ENCODE measurements around the gene ERI3. TPM values are rescaled to one million over a fixed set of nuclear protein-coding genes. Genes with fewer than 3 reads are reported as not detected.
"Not testable (repeated sequence)": the region's sequence is repeated elsewhere in the genome, so short reads cannot be mapped to it uniquely, and the experiment has no call there.

The ERI3 gene
- total RNA-seq, 1 donor from 2014 or later: 70.7 TPM

DNA sequence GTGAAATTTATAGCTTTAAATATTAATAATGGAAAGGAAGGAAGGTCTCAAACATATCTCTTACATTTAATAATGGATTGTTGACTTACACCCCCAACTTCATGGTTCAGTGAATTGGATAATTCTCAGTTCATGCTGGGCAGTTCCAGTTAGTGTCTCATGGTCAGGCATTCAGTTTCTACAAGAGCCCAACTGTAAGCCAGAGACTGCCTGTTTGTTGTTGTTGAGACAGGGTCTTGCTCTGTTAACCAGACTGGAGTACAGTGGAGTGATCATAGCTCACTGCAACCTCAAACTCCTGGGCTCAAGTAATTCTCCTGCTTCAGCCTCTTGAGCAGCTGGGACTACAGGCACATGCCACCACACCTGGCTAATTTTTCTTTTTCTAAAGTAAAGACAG, 146.8 kb downstream of the ERI3 start:
- no peak for DNase-seq (ENCODE audit: low spot score in 2 of 2, unreplicated experiment in 2 of 2)
- H3K4me1 Mint-ChIP-seq: peaks cover 8% of the 10 kb centered on the region
- H3K36me3 Mint-ChIP-seq: no peaks in the 10 kb centered on the region
- peaks cover 2% of the 10 kb centered on the region for H3K27me3 Mint-ChIP-seq (ENCODE audit: low read depth)
- no peaks in the 10 kb centered on the region for H3K9me3 Mint-ChIP-seq
- no peak overlapping the region for H3K4me3 Mint-ChIP-seq
- TF ChIP-seq, protein P1, sequence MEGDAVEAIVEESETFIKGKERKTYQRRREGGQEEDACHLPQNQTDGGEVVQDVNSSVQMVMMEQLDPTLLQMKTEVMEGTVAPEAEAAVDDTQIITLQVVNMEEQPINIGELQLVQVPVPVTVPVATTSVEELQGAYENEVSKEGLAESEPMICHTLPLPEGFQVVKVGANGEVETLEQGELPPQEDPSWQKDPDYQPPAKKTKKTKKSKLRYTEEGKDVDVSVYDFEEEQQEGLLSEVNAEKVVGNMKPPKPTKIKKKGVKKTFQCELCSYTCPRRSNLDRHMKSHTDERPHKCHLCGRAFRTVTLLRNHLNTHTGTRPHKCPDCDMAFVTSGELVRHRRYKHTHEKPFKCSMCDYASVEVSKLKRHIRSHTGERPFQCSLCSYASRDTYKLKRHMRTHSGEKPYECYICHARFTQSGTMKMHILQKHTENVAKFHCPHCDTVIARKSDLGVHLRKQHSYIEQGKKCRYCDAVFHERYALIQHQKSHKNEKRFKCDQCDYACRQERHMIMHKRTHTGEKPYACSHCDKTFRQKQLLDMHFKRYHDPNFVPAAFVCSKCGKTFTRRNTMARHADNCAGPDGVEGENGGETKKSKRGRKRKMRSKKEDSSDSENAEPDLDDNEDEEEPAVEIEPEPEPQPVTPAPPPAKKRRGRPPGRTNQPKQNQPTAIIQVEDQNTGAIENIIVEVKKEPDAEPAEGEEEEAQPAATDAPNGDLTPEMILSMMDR (IDR thresholded peaks at IDR 0.05; ENCODE audit: unreplicated experiment): no peak
- H3K27ac Mint-ChIP-seq: no peak overlapping the region

DNA sequence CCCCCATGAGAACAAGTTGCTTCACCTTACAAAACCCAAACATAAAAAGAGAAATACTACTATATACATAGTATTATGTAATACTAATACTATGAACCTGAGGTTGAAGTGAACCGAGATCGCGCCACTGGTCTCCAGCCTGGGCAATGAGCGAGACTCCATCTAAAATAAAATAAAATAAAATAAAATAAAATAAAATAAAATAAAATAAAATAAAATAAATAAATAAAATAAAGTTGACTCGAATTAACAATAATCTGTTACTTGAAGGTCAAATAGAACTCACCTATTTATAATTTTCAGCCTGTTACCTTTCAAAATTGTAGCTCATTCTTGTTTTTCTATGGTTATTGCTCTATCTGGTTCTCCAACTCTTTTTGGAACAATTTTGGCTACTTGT, 148.5 kb downstream of the ERI3 start:
- not testable (repeated sequence) for H3K27me3 Mint-ChIP-seq (ENCODE audit: low read depth); H3K9me3 Mint-ChIP-seq; H3K36me3 Mint-ChIP-seq; H3K27ac Mint-ChIP-seq; H3K4me1 Mint-ChIP-seq; H3K4me3 Mint-ChIP-seq; DNase-seq (ENCODE audit: low spot score in 2 of 2, unreplicated experiment in 2 of 2)

DNA sequence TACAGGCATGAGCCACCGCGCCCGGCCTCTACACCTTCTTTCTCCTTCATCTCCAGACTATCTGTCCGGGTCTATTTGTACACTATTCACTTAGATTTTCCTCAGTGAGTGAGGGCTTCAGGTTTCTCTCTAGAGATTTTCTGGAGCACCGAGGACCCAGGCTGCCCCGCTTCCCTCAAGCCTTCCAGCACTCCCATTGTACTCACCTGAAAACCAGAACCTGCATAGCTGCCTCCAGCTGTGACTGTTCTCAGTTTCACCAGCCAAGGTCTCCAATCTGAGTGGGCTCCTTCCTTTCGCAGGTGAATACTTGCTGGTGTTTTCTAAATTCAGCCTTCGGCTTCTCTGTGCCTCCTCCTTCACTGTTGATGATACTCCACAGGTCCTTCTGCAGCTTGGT, 154.7 kb downstream of the ERI3 start:
- H3K9me3 Mint-ChIP-seq: no peaks in the 10 kb centered on the region
- H3K36me3 Mint-ChIP-seq: no peaks in the 10 kb centered on the region
- H3K4me3 Mint-ChIP-seq: no peak overlapping the region
- H3K27me3 Mint-ChIP-seq (ENCODE audit: low read depth): peaks cover 4% of the 10 kb centered on the region
- H3K4me1 Mint-ChIP-seq: no peaks in the 10 kb centered on the region
- H3K27ac Mint-ChIP-seq: no peak overlapping the region
- TF ChIP-seq, protein P1 (IDR thresholded peaks at IDR 0.05; ENCODE audit: unreplicated experiment): no peak
- no peak for DNase-seq (ENCODE audit: low spot score in 2 of 2, unreplicated experiment in 2 of 2)

DNA sequence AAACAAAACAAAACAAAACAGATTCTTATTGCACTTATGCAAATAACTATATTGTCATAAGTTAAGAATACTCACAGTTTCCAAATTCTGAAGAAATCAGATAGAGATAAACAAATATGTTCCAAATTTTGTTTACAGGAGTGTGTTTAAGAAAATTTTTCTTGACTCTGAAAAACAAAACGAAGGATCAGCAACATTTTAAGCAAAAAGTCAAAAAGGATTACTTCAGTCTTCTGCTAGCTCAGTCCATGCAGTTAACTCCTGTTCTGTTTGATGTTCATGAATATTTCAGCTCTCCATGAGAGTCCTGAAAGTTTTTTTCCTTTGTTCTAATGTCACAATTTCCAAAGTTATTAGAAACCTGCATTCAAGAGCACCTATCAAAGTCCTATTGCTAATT, 180.4 kb downstream of the ERI3 start:
- DNase-seq (ENCODE audit: low spot score in 2 of 2, unreplicated experiment in 2 of 2): no peak
- no peaks in the 10 kb centered on the region for H3K27me3 Mint-ChIP-seq (ENCODE audit: low read depth)

More for the DNA sequence above, 180.4 kb downstream of the ERI3 start:
- Mint-ChIP-seq H3K4me3 (no peak overlapping the region), H3K27ac (no peak overlapping the region), H3K36me3 (peaks cover 6% of the 10 kb centered on the region), H3K9me3 (peaks cover 29% of the 10 kb centered on the region), H3K4me1 (no peaks in the 10 kb centered on the region)
- TF ChIP-seq, protein P1 (IDR thresholded peaks at IDR 0.05; ENCODE audit: unreplicated experiment): no peak

Other genes with a start within 250 kb of the ERI3 start
- gene KLF17, start 236.4 kb downstream of the ERI3 start, total RNA-seq: not detected in 3 replicates
- not detected in 3 replicates for gene KLF18, start 213.6 kb downstream of the ERI3 start, total RNA-seq
- 50.7 to 52.4 TPM (median 51.8 TPM) in 3 replicates for gene DMAP1, start 141.8 kb downstream of the ERI3 start, total RNA-seq
- gene RNF220, start 50.0 kb upstream of the ERI3 start, total RNA-seq: 84.2 to 86.0 TPM (median 85.4 TPM) in 3 replicates

Data from mesothelial cell of epicardium (in vitro differentiated cells).